AG10803 (cell line): ENCODE data around the gene APPBP2.

Source experiments
- DNase-seq: peaks from one replicate; pipeline ENCODE4 v3.0.0; 2010; ENCODE audit warnings: low read depth
- H3K4me3 ChIP-seq: 2 replicates; pipeline ENCODE4 v1.5.1; 2011; ENCODE audit warnings: mild to moderate bottlenecking, low read length, control low read depth
- CTCF ChIP-seq: conservative IDR thresholded peaks from 2 replicates; pipeline ENCODE4 v1.5.1; 2011; ENCODE audit warnings: mild to moderate bottlenecking, low read length, control low read depth, inconsistent platforms

Gene APPBP2

GRCh38 chr17:60471451-60471850 is 54.6 kb downstream of the APPBP2 start:
- DNase-seq = no peak
- H3K4me3 ChIP-seq = no peak overlapping the region

GRCh38 chr17:60468371-60468770 is 57.7 kb downstream of the APPBP2 start:
- DNase-seq = peak; percentile 40
- no peak overlapping the region for H3K4me3 ChIP-seq
- no peak for TF ChIP-seq CTCF

More at GRCh38 chr17:60471451-60471850, 54.6 kb downstream of the APPBP2 start:
- TF ChIP-seq CTCF = no peak

GRCh38 chr17:60464343-60464742 is 61.7 kb downstream of the APPBP2 start:
- TF ChIP-seq CTCF = no peak
- no peak for DNase-seq
- H3K4me3 ChIP-seq = no peak overlapping the region

GRCh38 chr17:60463157-60463835 is 62.7 kb downstream of the APPBP2 start:
- no peak overlapping the region for H3K4me3 ChIP-seq
- peak; percentile 27 for DNase-seq
- no peak for TF ChIP-seq CTCF

GRCh38 chr17:60461584-60461983 is 64.5 kb downstream of the APPBP2 start:
- no peak overlapping the region for H3K4me3 ChIP-seq
- no peak for TF ChIP-seq CTCF
- no peak for DNase-seq

GRCh38 chr17:60457148-60457547 is 68.9 kb downstream of the APPBP2 start:
- no peak overlapping the region for H3K4me3 ChIP-seq
- TF ChIP-seq CTCF = no peak
- no peak for DNase-seq

- TF ChIP-seq CTCF = no peak
- H3K4me3 ChIP-seq = no peak overlapping the region
- DNase-seq = no peak
These were observed 70.7 kb downstream of the APPBP2 start for GRCh38 chr17:60455378-60455777.
